ENCODE data around the gene JAM3.

The JAM3 gene

GRCh38 chr11:134026655-134027343 is 42.1 kb upstream of the JAM3 start:
- no peak for DNase-seq (ENCODE audit: low read depth)
- no peak for TF ChIP-seq CTCF (IDR thresholded peaks at IDR 0.05; ENCODE audit: insufficient read depth, low read depth, low read length, missing control alignments)
- H3K4me3 ChIP-seq (ENCODE audit: low read depth, low read length) = no peak overlapping the region

GRCh38 chr11:134027671-134028070 is 41.2 kb upstream of the JAM3 start:
- TF ChIP-seq CTCF (IDR thresholded peaks at IDR 0.05; ENCODE audit: insufficient read depth, low read depth, low read length, missing control alignments) = no peak
- no peak for DNase-seq (ENCODE audit: low read depth)
- no peak overlapping the region for H3K4me3 ChIP-seq (ENCODE audit: low read depth, low read length)

- DNase-seq (ENCODE audit: low read depth) = no peak
- TF ChIP-seq CTCF (IDR thresholded peaks at IDR 0.05; ENCODE audit: insufficient read depth, low read depth, low read length, missing control alignments) = no peak
Measured at GRCh38 chr11:134028368-134028920, 40.4 kb upstream of the JAM3 start.

GRCh38 chr11:134030853-134031252 is 38.0 kb upstream of the JAM3 start:
- TF ChIP-seq CTCF (IDR thresholded peaks at IDR 0.05; ENCODE audit: insufficient read depth, low read depth, low read length, missing control alignments) = no peak
- DNase-seq (ENCODE audit: low read depth) = no peak
- H3K4me3 ChIP-seq (ENCODE audit: low read depth, low read length) = no peak overlapping the region

More at GRCh38 chr11:134028368-134028920, 40.4 kb upstream of the JAM3 start:
- no peak overlapping the region for H3K4me3 ChIP-seq (ENCODE audit: low read depth, low read length)

GRCh38 chr11:134032043-134032442 is 36.8 kb upstream of the JAM3 start:
- TF ChIP-seq CTCF (IDR thresholded peaks at IDR 0.05; ENCODE audit: insufficient read depth, low read depth, low read length, missing control alignments) = no peak
- DNase-seq (ENCODE audit: low read depth) = no peak
- no peak overlapping the region for H3K4me3 ChIP-seq (ENCODE audit: low read depth, low read length)

GRCh38 chr11:134032501-134033091 is 36.3 kb upstream of the JAM3 start:
- TF ChIP-seq CTCF (IDR thresholded peaks at IDR 0.05; ENCODE audit: insufficient read depth, low read depth, low read length, missing control alignments) = no peak
- H3K4me3 ChIP-seq (ENCODE audit: low read depth, low read length) = no peak overlapping the region
- no peak for DNase-seq (ENCODE audit: low read depth)
